SK-N-SH (cell line): ENCODE results near the gene KMT2C.
"Not testable (repeated sequence)": the region's sequence is repeated elsewhere in the genome, so short reads cannot be mapped to it uniquely, and the experiment has no call there.

Experiments
- ELF1 ChIP-seq: IDR thresholded peaks from 2 replicates; pipeline ENCODE4 v1.4.0; 2012
- EP300 ChIP-seq, 2 experiments: IDR thresholded peaks; 2 replicates each; pipeline versions ENCODE4 v1.4.0 to v1.6.1; 2012; ENCODE audit warnings: borderline replicate concordance in 1 of 2, low read depth in 1 of 2, low read length in 1 of 2
- GABPA ChIP-seq: IDR thresholded peaks from 2 replicates; pipeline ENCODE4 v1.4.0; 2012; ENCODE audit warnings: low read depth, mild to moderate bottlenecking
- IRF3 ChIP-seq: fragments of 150-350 bp; IDR thresholded peaks from 2 replicates; pipeline ENCODE4 v1.6.1; 2016; ENCODE audit warnings: mild to moderate bottlenecking, low read depth, low read length
- NFIC ChIP-seq: IDR thresholded peaks from 2 replicates; pipeline ENCODE4 v1.4.0; 2012; ENCODE audit warnings: borderline replicate concordance
- RCOR1 ChIP-seq: fragments of 150-350 bp; IDR thresholded peaks from 2 replicates; pipeline ENCODE4 v1.6.1; 2017; ENCODE audit warnings: antibody characterized with exemption, low read length
- TAF1 ChIP-seq: IDR thresholded peaks from 2 replicates; pipeline ENCODE4 v1.6.1; 2012; ENCODE audit warnings: low read depth, mild to moderate bottlenecking, low read length, moderate library complexity, borderline replicate concordance
- TCF12 ChIP-seq: IDR thresholded peaks from 2 replicates; pipeline ENCODE4 v1.4.0; 2012
- YY1 ChIP-seq: IDR thresholded peaks from 2 replicates; pipeline ENCODE4 v1.4.0; 2012; ENCODE audit warnings: low read depth, mild to moderate bottlenecking
- TF ChIP-seq, protein P1 (sequence below): fragments of 200-600 bp; sonication (generic); IDR thresholded peaks from 2 replicates; pipeline ENCODE4 v1.6.1; 2017; ENCODE audit warnings: antibody characterized with exemption, mild to moderate bottlenecking, moderate library complexity

- TF ChIP-seq, protein P1, sequence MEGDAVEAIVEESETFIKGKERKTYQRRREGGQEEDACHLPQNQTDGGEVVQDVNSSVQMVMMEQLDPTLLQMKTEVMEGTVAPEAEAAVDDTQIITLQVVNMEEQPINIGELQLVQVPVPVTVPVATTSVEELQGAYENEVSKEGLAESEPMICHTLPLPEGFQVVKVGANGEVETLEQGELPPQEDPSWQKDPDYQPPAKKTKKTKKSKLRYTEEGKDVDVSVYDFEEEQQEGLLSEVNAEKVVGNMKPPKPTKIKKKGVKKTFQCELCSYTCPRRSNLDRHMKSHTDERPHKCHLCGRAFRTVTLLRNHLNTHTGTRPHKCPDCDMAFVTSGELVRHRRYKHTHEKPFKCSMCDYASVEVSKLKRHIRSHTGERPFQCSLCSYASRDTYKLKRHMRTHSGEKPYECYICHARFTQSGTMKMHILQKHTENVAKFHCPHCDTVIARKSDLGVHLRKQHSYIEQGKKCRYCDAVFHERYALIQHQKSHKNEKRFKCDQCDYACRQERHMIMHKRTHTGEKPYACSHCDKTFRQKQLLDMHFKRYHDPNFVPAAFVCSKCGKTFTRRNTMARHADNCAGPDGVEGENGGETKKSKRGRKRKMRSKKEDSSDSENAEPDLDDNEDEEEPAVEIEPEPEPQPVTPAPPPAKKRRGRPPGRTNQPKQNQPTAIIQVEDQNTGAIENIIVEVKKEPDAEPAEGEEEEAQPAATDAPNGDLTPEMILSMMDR = not testable (repeated sequence)
- not testable (repeated sequence) for TF ChIP-seq ELF1; IRF3; RCOR1; YY1; TAF1; GABPA; EP300 (IDR thresholded peaks at IDR 0.05; ENCODE audit: borderline replicate concordance in 1 of 2, low read depth in 1 of 2, low read length in 1 of 2); NFIC; TCF12
Measured at GRCh38 chr7:152219556-152219955, 216.2 kb downstream of the KMT2C start.
